Kidney (tissue), 14 donors: ENCODE measurements around the gene MADD. TPM values are rescaled to one million over a fixed set of nuclear protein-coding genes. Genes with fewer than 3 reads are reported as not detected.
A peak's percentile ranks its signal among the peaks of the same experiment; 100 is the strongest.
"Not testable (repeated sequence)": the region's sequence is repeated elsewhere in the genome, so short reads cannot be mapped to it uniquely, and the experiment has no call there.

Experiments
- DNase-seq, 5 donors: peaks; one replicate each; pipeline ENCODE4 v3.0.0-alpha.2; 2013 to 2020
- FAIRE-seq: peaks from 2 replicates; lab custom pipeline; 2012; peaks lifted over from hg19 to GRCh38; lab: Jason Lieb, UNC
- H3K27ac ChIP-seq, 2 donors: one replicate each; pipeline ENCODE4 v1.7.0; 2013; ENCODE audit warnings: low read depth in 2 of 2, low read length in 2 of 2, inconsistent platforms in 1 of 2
- H3K27me3 ChIP-seq: one replicate; pipeline ENCODE4 v1.7.1; 2013; ENCODE audit warnings: low read length, inconsistent platforms; ENCODE audit not compliant: control insufficient read depth, insufficient read depth
- H3K36me3 ChIP-seq, 3 donors: one replicate each; pipeline versions ENCODE4 v1.7.0 to v1.7.1; 2013; ENCODE audit warnings: low read length in 3 of 3, control low read depth in 1 of 3, inconsistent platforms in 1 of 3; ENCODE audit not compliant: insufficient read depth in 3 of 3, control insufficient read depth in 2 of 3
- H3K4me1 ChIP-seq, 3 donors: one replicate each; pipeline versions ENCODE4 v1.7.0 to v1.7.1; 2013; ENCODE audit warnings: low read length in 3 of 3, inconsistent platforms in 1 of 3, low read depth in 1 of 3; ENCODE audit not compliant: control insufficient read depth in 2 of 3, insufficient read depth in 2 of 3
- H3K4me3 ChIP-seq, 3 donors: one replicate each; pipeline versions ENCODE4 v1.7.0 to v1.8.1; 2013; ENCODE audit warnings: low read length in 3 of 3, control low read depth in 1 of 3, inconsistent platforms in 1 of 3
- H3K9ac ChIP-seq, 3 donors: one replicate each; pipeline versions ENCODE4 v1.7.0 to v1.7.1; 2013; ENCODE audit warnings: low read length in 3 of 3, control low read depth in 1 of 3, inconsistent platforms in 1 of 3
- H3K9me3 ChIP-seq, 3 donors: one replicate each; pipeline versions ENCODE4 v1.7.0 to v1.7.1; 2013; ENCODE audit warnings: low read length in 3 of 3, control low read depth in 1 of 3, inconsistent platforms in 1 of 3; ENCODE audit not compliant: control insufficient read depth in 2 of 3, insufficient read depth in 1 of 3
- intact Hi-C: fragments of 100-400 bp; cut with DNase I; formaldehyde crosslinking; loops from one replicate; pipeline ENCODE4 v1.11.1; 2022
- polyA plus RNA-seq: library from polyadenylated mRNA; stranded (reverse); fragments of 350-450 nt; fragmentation: Illumina TruSeq; extraction: RNeasy Lipid Tissue Mini Kit (QIAGEN cat#74804); gene quantifications from one replicate; pipeline ENCODE4 v1.2.3, GENCODE V29; 2014; ENCODE audit warnings: low read depth, low replicate concordance; ENCODE audit not compliant: insufficient read depth
- total RNA-seq: library from RNA; stranded (reverse); fragmentation: NEBNext Ultra II Directional; extraction: Animal tissue kit (Norgen Biotek cat#: 25700); gene quantifications from one replicate; pipeline ENCODE4 v1.2.1, GENCODE V29; 2021
- TF ChIP-seq, protein P1 (sequence below): IDR thresholded peaks from 3 replicates; pipeline ENCODE4 v1.5.1; 2012; ENCODE audit warnings: mild to moderate bottlenecking, moderate library complexity, borderline replicate concordance; ENCODE audit not compliant: insufficient read depth; ENCODE audit errors: extremely low read depth
- donor health status: control.
- donor health status: control.
- donor health status: control.
- donor health status: control.
- donor health status: control.
- donor health status: DM: yes; HTN: yes; CAD: no.
- donor health status: Normal renal cell carcinoma (clear cell type).

The MADD gene
- total and polyA plus RNA-seq, 2 donors from 2014 or later = 19.0 to 39.2 TPM

DNA sequence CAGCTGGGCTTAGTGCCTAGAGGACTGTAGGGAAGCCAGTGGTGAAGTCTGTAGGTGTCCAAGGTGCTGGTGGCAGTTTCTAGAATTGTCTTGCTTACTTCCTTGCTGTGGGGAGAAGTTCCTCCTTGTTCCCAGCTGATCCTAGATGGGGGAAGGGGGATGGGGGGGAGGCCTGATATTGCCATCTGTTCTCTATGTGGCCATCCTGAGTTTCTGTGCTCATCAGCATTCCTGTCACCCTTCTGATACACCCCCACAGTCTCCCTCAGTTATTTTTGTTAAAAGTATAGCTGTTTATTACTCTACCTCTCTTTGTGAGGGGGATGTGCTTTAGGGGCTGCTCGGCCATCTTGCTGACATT lies 36.5 kb downstream of the MADD start:
- TF ChIP-seq, protein P1, sequence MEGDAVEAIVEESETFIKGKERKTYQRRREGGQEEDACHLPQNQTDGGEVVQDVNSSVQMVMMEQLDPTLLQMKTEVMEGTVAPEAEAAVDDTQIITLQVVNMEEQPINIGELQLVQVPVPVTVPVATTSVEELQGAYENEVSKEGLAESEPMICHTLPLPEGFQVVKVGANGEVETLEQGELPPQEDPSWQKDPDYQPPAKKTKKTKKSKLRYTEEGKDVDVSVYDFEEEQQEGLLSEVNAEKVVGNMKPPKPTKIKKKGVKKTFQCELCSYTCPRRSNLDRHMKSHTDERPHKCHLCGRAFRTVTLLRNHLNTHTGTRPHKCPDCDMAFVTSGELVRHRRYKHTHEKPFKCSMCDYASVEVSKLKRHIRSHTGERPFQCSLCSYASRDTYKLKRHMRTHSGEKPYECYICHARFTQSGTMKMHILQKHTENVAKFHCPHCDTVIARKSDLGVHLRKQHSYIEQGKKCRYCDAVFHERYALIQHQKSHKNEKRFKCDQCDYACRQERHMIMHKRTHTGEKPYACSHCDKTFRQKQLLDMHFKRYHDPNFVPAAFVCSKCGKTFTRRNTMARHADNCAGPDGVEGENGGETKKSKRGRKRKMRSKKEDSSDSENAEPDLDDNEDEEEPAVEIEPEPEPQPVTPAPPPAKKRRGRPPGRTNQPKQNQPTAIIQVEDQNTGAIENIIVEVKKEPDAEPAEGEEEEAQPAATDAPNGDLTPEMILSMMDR = no peak
- H3K36me3 ChIP-seq = peaks cover 5 to 50% (median 30%) of the 10 kb centered on the region in 3 donors
- DNase-seq (no peak), FAIRE-seq (no peak)
- no peak overlapping the region for H3K27ac ChIP-seq
- H3K9ac ChIP-seq = peak overlapping the region in 1 of 3 donors; percentile 2
- H3K4me1 ChIP-seq = peaks cover 0 to 9% (median 8%) of the 10 kb centered on the region in 3 donors
- no peak overlapping the region for H3K4me3 ChIP-seq
- intact Hi-C loops = no loop called here
- H3K9me3 ChIP-seq = peaks cover 0 to 6% (median 0%) of the 10 kb centered on the region in 3 donors
- no peaks in the 10 kb centered on the region for H3K27me3 ChIP-seq

DNA sequence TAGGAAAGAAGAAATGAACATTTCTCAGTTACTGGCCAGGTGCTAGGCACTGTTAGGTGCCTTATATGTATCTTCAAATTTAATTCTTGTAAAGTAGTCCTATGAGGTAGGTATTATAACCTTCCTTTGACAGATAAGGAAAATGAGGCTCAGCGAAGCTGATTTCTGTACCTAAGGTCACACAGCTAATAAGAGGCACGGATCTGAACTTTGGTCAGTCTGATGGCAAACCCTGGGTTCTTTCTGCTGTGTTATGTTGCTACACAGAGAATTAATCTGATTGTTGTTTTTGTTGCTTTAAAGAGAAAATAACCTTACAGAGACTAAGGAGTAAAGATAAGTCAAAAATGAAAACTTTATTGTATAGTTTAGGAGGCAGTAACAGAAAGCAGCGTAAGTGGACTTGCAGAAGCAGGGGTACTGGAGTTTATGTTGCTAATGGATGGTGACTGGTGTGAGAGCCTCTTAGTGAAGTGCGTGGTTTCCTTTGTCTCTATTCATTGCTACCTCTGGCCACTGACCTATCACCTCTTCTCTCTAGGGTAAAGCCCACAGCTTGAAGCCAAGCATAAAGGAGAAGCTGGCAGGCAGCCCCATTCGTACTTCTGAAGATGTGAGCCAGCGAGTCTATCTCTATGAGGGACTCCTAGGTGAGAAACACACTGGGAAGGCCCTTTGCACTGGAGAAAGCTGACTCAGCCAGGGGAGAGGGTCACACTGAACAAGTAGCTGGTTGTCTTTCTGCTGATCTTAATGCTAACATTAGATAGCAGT lies 38.3 kb downstream of the MADD start:
- FAIRE-seq (no peak), DNase-seq (no peak)
- intact Hi-C loops = no loop called here
- Histone ChIP-seq H3K27me3 (no peaks in the 10 kb centered on the region), H3K27ac (no peak overlapping the region), H3K4me3 (no peak overlapping the region), H3K36me3 (peaks cover 8 to 56% (median 29%) of the 10 kb centered on the region in 3 donors), H3K9me3 (no peaks in the 10 kb centered on the region), H3K4me1 (peaks cover 0 to 9% (median 8%) of the 10 kb centered on the region in 3 donors), H3K9ac (no peak overlapping the region)
- TF ChIP-seq, protein P1 = no peak

DNA sequence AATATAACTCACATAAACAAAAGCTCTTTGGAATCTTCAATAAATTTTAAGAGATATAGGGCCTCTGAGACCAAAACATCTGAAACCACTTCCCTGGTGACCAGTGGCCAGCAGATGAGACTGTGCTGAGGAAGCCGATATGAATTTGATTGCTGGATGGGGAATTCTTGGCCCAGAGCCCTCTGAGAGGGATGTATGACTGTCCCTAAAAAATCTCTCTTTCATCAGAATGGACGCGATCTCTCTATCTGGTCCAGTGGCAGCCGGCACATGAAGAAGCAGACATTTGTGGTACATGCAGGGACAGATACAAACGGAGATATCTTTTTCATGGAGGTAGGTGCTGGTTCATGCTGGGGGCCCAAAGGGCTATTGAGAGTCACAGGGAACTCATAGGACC lies 45.1 kb downstream of the MADD start:
- no peak for FAIRE-seq
- no peak for DNase-seq
- H3K4me3 ChIP-seq = no peak overlapping the region
- H3K9ac ChIP-seq = no peak overlapping the region
- no peaks in the 10 kb centered on the region for H3K4me1 ChIP-seq
- TF ChIP-seq, protein P1 = no peak
- H3K27ac ChIP-seq = no peak overlapping the region
- H3K9me3 ChIP-seq = no peaks in the 10 kb centered on the region
- peaks cover 13 to 32% (median 23%) of the 10 kb centered on the region in 3 donors for H3K36me3 ChIP-seq
- H3K27me3 ChIP-seq = no peaks in the 10 kb centered on the region
- intact Hi-C loops = no loop called here

DNA sequence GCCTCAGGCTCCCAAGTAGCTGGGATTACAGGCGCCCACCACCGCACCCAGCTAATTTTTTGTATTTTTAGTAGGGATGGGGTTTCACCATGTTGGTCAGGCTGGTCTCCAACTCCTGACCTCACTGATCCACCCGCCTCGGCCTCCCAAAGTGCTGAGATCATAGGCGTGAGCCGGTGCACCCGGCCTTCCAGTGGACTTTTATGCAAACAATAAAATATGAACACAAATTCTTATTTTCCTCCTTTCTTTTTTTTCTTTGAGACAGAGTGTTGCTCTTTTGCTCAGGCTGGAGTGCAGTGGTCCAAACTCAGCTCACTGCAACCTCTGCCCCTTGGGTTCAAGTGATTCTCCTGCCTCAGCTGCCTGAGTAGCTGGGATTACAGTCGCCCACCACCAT lies 46.6 kb downstream of the MADD start:
- H3K4me3 ChIP-seq, DNase-seq, H3K4me1 ChIP-seq, H3K27me3 ChIP-seq, H3K27ac ChIP-seq, H3K9ac ChIP-seq, H3K9me3 ChIP-seq, intact Hi-C loops, FAIRE-seq: not testable (repeated sequence)
- H3K36me3 ChIP-seq = peaks cover 11 to 32% (median 18%) of the 10 kb centered on the region in 3 donors
